Small intestine (tissue), 16 donors: Measurements from ENCODE around the gene PDCD7. TPM values are rescaled to one million over a fixed set of nuclear protein-coding genes. Genes with fewer than 3 reads are reported as not detected.
"Not testable (repeated sequence)": the region's sequence is repeated elsewhere in the genome, so short reads cannot be mapped to it uniquely, and the experiment has no call there.

Source experiments
- DNase-seq, 2 donors: peaks; one replicate each; pipeline versions ENCODE4 v3.0.0 to v3.0.0-alpha.2; 2013
- FAIRE-seq: peaks from 2 replicates; lab custom pipeline; 2012; peaks lifted over from hg19 to GRCh38; lab: Jason Lieb, UNC
- H3K27ac ChIP-seq, 3 donors: one replicate each; pipeline ENCODE4 v1.5.1; 2013; ENCODE audit warnings: low read length in 2 of 3, mild to moderate bottlenecking in 2 of 3, control low read depth in 1 of 3, inconsistent platforms in 1 of 3, low read depth in 1 of 3, moderate library complexity in 1 of 3
- H3K27me3 ChIP-seq, 3 donors: one replicate each; pipeline ENCODE4 v1.6.1; 2013; ENCODE audit warnings: low read length in 3 of 3, inconsistent platforms in 1 of 3; ENCODE audit not compliant: control insufficient read depth in 3 of 3, insufficient read depth in 3 of 3
- H3K36me3 ChIP-seq, 3 donors: one replicate each; pipeline ENCODE4 v1.6.1; 2013; ENCODE audit warnings: low read length in 3 of 3, inconsistent platforms in 1 of 3, low read depth in 1 of 3, mild to moderate bottlenecking in 1 of 3, moderate library complexity in 1 of 3; ENCODE audit not compliant: control insufficient read depth in 3 of 3, insufficient read depth in 2 of 3
- H3K4me1 ChIP-seq, 3 donors: one replicate each; pipeline ENCODE4 v1.6.1; 2013; ENCODE audit warnings: low read length in 2 of 3, inconsistent platforms in 1 of 3, low read depth in 1 of 3, mild to moderate bottlenecking in 1 of 3, moderate library complexity in 1 of 3; ENCODE audit not compliant: control insufficient read depth in 3 of 3, insufficient read depth in 2 of 3
- H3K4me3 ChIP-seq, 3 donors: one replicate each; pipeline ENCODE4 v1.5.1; 2013; ENCODE audit warnings: low read length in 3 of 3, control low read depth in 1 of 3, inconsistent platforms in 1 of 3, low read depth in 1 of 3, mild to moderate bottlenecking in 1 of 3, moderate library complexity in 1 of 3
- H3K9me3 ChIP-seq, 2 donors: one replicate each; pipeline ENCODE4 v1.6.1; 2013; ENCODE audit warnings: low read depth in 1 of 2, low read length in 1 of 2; ENCODE audit not compliant: control insufficient read depth in 2 of 2, insufficient read depth in 1 of 2
- WGBS, 3 donors: extraction: QIAGEN DNeasy Blood & Tissue Kit; methylation state at CpG; one replicate each; pipeline ENCODE4 v1.1.7; 2013; 5-methylcytosine and 5-hydroxymethylcytosine counted together
- long read RNA-seq, 10 donors: transcript quantifications; one replicate each; lab custom pipeline, GENCODE V29; 2026
- polyA plus RNA-seq, 4 donors: library from polyadenylated mRNA; stranded (reverse) in 3 of 4; unstranded in 1 of 4; fragments of 200-250 nt in 3 of 4; fragments of 120-200 nt in 1 of 4; gene quantifications; one replicate each; pipeline versions ENCODE4 v1.2.1 to v1.2.3, GENCODE V29; 2013
- donor health status: healthy with polysubstance abuse.
- donor health status: control.
- donor health status: control.
- donor health status: Bipolar disorder and iron deficiency.
- donor health status: healthy.

The PDCD7 gene
- polyA plus RNA-seq = 10 to 100 TPM in 3 of 4 donors, 1 to 10 TPM in 1; 8.4 to 20.5 (median 11.9) TPM
- long read RNA-seq, donor 1 = 0 reads
- long read RNA-seq, donor 2, partial matches to known transcripts = 0 of 2 reads
- long read RNA-seq, donor 2, other reads (novel, unspliced or antisense) = 0 of 2 reads
- long read RNA-seq, donor 3, transcript PDCD7-201 (5 exons, 2,851 nt) = major isoform, 8 of 8 reads
- long read RNA-seq, donor 3, partial matches to known transcripts = 0 of 8 reads
- long read RNA-seq, donor 3, other reads (novel, unspliced or antisense) = 0 of 8 reads
- long read RNA-seq, donor 4 = 0 reads
- long read RNA-seq, donor 5, partial matches to known transcripts = 0 of 2 reads
- long read RNA-seq, donor 5, other reads (novel, unspliced or antisense) = 0 of 2 reads
- long read RNA-seq, donor 6, partial matches to known transcripts = 8 of 10 reads
- long read RNA-seq, donor 6, other reads (novel, unspliced or antisense) = 0 of 10 reads
- long read RNA-seq, donor 7, transcript PDCD7-201 (5 exons, 2,851 nt) = major isoform, 10 of 16 reads
- long read RNA-seq, donor 7, partial matches to known transcripts = 5 of 16 reads
- long read RNA-seq, donor 7, other reads (novel, unspliced or antisense) = 0 of 16 reads
- long read RNA-seq, donor 8 = 0 reads
- long read RNA-seq, donor 9, partial matches to known transcripts = 0 of 1 reads
- long read RNA-seq, donor 9, other reads (novel, unspliced or antisense) = 0 of 1 reads
- long read RNA-seq, donor 10, partial matches to known transcripts = 10 of 13 reads
- long read RNA-seq, donor 10, other reads (novel, unspliced or antisense) = 0 of 13 reads

DNA sequence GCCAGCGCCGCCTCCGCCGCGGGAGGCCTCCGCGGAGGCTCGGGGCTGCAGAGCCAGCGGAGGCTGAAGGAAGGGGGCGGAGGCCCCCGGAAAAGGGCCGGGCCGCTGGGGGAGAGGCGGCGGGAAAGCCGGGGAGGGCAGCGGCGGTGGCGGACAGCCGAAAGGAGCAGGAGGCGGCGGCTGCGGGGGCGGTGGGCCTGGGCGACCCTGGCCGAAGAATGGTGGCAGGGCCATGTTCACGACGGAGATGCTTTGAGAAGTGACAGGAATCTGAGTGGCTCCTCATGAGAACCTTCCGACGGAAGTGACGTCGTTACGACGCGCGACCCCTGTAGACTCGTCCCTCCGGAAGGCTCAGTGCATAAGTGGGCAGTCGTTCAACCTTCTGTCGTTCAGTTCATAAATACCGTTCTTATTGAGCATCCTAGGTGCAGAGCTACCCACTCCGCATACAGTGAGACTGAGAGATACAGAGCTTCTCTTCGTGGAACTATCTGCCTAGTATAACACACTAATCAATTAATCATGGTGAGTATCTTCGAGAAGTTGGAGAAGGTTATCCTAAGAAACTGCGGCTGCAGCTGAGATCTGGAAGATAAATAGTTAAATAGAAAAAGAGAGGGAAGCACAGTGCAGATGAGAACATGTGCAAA lies at the start of gene PDCD7:
Gene PDCD7, minus strand, starts transcription at position 261 of the 653 bp plus-strand sequence. Its CDS starts 27 bp downstream, at position 234.
- H3K4me1 ChIP-seq = peaks cover 0 to 2% (median 0%) of the 10 kb centered on the region in 3 donors
- H3K4me3 ChIP-seq = peak within 1 kb of the TSS; percentile 65 to 76 (median 71)
- peaks cover 0 to 13% of the 10 kb centered on the region in 2 donors for H3K9me3 ChIP-seq
- H3K36me3 ChIP-seq = peaks cover 0 to 11% (median 2%) of the 10 kb centered on the region in 3 donors
- FAIRE-seq = no peak
- WGBS, 3 donors = 1% methylated on average over 39 to 45 of the region's 45 CpGs
- peak within 1 kb of the TSS; percentile 76 to 91 (median 84) for H3K27ac ChIP-seq
- no peaks in the 10 kb centered on the region for H3K27me3 ChIP-seq
- peak; percentile 90 to 98 for DNase-seq

DNA sequence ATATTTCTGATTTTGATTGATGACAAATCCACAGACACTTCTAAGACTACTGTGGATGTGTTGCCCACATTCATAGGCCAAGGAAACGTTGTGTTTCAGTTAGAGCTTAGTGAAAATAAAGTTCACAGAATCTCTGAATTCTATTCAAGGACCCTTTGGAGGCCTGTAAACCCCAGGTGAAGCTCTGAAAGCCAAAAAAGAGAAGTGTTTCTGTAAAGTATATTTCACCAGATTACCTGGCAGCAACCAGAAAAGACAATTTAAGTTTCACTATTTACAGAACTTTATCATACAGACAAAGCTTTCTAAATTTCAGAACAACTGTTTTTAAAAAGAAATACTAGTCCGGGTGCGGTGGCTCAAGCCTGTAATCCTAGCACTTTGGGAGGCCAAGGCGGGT lies 48.9 kb upstream of the PDCD7 start:
- Histone ChIP-seq H3K4me1 (peaks cover 0 to 5% (median 2%) of the 10 kb centered on the region in 3 donors), H3K4me3 (no peak overlapping the region), H3K27ac (no peak overlapping the region), H3K9me3 (no peaks in the 10 kb centered on the region), H3K36me3 (peaks cover 0 to 15% (median 6%) of the 10 kb centered on the region in 3 donors), H3K27me3 (no peaks in the 10 kb centered on the region)
- FAIRE-seq (no peak), DNase-seq (no peak)
- WGBS, 3 donors = 69 to 77% (median 73%) methylated on average over 4 of the region's 4 CpGs

DNA sequence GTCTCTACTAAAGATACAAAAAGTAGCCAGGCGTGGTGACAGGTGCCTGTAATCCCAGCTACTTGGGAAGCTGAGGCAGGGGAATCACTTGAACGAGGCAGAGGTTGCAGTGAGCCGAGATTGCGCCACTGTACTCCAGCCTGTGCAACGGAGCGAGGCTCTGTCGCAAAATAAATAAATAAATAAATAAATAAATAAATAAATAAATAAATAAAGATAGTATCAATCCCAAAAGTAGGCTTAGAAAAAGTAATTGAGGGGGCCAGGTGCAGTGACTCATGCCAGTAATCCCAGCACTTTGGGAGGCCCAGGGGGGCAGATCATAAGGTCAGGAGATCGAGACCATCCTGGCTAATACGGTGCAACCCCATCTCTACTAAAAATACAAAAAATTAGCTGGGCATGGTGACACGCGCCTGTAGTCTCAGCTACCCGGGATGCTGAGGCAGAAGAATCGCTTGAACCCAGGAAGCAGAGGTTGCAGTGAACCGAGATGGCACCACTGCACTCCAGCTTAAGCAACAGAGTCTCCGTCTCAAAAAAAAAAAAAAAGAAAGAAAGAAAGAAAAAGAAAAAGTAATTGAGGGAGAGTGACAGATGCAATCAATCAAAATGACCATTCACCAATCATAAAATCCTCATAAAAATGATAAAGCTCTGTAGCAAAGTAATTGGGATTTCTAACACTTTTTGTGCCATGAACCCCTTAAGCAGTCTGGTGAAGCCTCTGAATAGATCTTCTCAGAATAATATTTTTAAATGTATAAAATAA lies 48.2 kb upstream of the PDCD7 start:
- not testable (repeated sequence) for H3K9me3 ChIP-seq, H3K4me1 ChIP-seq, DNase-seq, H3K27me3 ChIP-seq, FAIRE-seq, H3K4me3 ChIP-seq, H3K27ac ChIP-seq
- WGBS, 3 donors = 87 to 93% (median 88%) methylated on average over 14 to 15 of the region's 15 CpGs
- peaks cover 0 to 20% (median 6%) of the 10 kb centered on the region in 3 donors for H3K36me3 ChIP-seq

GRCh38 chr15:65180167-65180566 lies 46.6 kb upstream of the PDCD7 start:
- FAIRE-seq (no peak), DNase-seq (peak in 1 of 2 donors; percentile 18)
- no peaks in the 10 kb centered on the region for H3K9me3 ChIP-seq
- H3K27ac ChIP-seq = no peak overlapping the region
- no peaks in the 10 kb centered on the region for H3K27me3 ChIP-seq
- peaks cover 0 to 2% (median 0%) of the 10 kb centered on the region in 3 donors for H3K4me1 ChIP-seq
- 81 to 89% (median 84%) methylated on average over 3 of the region's 3 CpGs for WGBS, 3 donors
- H3K36me3 ChIP-seq = peaks cover 2 to 26% (median 6%) of the 10 kb centered on the region in 3 donors
- no peak overlapping the region for H3K4me3 ChIP-seq

- WGBS, 3 donors = 19 to 58% (median 33%) methylated on average over 1 of the region's 1 CpG
- Histone ChIP-seq H3K9me3 (no peaks in the 10 kb centered on the region), H3K27ac (peak overlapping the region in 1 of 3 donors; percentile 80), H3K4me3 (no peak overlapping the region), H3K4me1 (peaks cover 0 to under 1% (median 0%) of the 10 kb centered on the region in 3 donors), H3K27me3 (no peaks in the 10 kb centered on the region), H3K36me3 (peaks cover 2 to 32% (median 6%) of the 10 kb centered on the region in 3 donors)
- DNase-seq (peak in 1 of 2 donors; percentile 79), FAIRE-seq (no peak)
Measured at GRCh38 chr15:65177901-65178300, 44.3 kb upstream of the PDCD7 start.

DNA sequence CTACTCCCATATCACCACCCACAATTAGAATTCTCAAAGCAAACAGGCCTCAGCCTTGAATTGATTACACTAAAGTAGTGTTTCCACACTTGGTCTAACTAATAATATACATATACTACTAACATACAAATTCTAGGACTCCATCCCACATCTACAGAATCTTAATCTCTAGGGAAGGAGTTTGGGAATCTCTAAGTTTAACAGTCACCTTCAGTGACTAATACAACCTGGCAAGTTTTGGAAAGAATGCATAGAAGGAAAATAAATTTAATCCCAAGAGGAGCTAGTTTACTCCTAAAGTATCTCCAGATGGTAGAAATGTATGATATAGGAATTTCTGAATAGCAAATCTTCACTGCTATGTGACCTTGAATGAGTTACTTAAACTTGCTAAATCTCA lies 42.4 kb upstream of the PDCD7 start:
- Histone ChIP-seq H3K9me3 (no peaks in the 10 kb centered on the region), H3K4me1 (no peaks in the 10 kb centered on the region), H3K27ac (no peak overlapping the region), H3K4me3 (no peak overlapping the region), H3K27me3 (no peaks in the 10 kb centered on the region), H3K36me3 (peaks cover 2 to 42% (median 4%) of the 10 kb centered on the region in 3 donors)
- DNase-seq (no peak), FAIRE-seq (no peak)

DNA sequence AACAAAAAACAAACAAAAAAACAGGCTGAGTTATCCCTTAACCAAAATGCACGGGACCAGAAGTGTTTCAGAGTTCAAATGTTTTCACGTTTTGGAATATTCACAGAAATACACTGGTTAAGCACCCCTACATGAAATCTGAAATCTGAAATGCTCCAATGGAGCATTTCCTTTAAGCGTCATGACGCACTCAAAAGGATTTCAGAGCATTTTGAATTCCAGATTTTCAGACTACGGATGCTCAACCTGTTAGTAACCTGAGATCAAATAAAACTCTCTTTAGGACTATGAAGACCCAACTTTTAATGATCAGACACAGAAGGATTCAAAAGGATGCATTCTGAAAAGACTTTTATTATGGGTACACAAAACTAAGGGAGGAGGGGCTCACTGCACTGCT lies 41.9 kb upstream of the PDCD7 start:
- DNase-seq (no peak), FAIRE-seq (no peak)
- H3K27me3 ChIP-seq = no peaks in the 10 kb centered on the region
- no peaks in the 10 kb centered on the region for H3K4me1 ChIP-seq
- no peaks in the 10 kb centered on the region for H3K9me3 ChIP-seq
- WGBS, 3 donors = 87 to 90% (median 89%) methylated on average over 5 of the region's 5 CpGs
- H3K36me3 ChIP-seq = peaks cover 2 to 48% (median 4%) of the 10 kb centered on the region in 3 donors
- H3K4me3 ChIP-seq = no peak overlapping the region
- no peak overlapping the region for H3K27ac ChIP-seq
